Hepatocyte (in vitro differentiated cells): ENCODE data around the gene GLRX3. TPM values are rescaled to one million over a fixed set of nuclear protein-coding genes. Genes with fewer than 3 reads are reported as not detected.

Experiments used
- DNase-seq: peaks from one replicate; pipeline ENCODE4 v3.0.0-alpha.2; 2016; ENCODE audit warnings: low spot score
- H2AFZ ChIP-seq: fragments of 200-600 bp; sonication (generic); 2 replicates; pipeline ENCODE4 v1.6.0; 2016; ENCODE audit warnings: antibody characterized with exemption, mild to moderate bottlenecking
- H3K27ac ChIP-seq: fragments of 200-600 bp; sonication (generic); 2 replicates; pipeline ENCODE4 v1.5.1; 2016; ENCODE audit warnings: mild to moderate bottlenecking
- H3K27me3 ChIP-seq: fragments of 200-600 bp; sonication (generic); 2 replicates; pipeline ENCODE4 v1.6.1; 2016
- H3K36me3 ChIP-seq: fragments of 200-600 bp; sonication (generic); replicated peaks from 2 replicates; pipeline ENCODE4 v1.5.1; 2016; ENCODE audit warnings: low read depth; ENCODE audit not compliant: insufficient read depth
- H3K4me1 ChIP-seq: fragments of 200-600 bp; sonication (generic); 2 replicates; pipeline ENCODE4 v1.5.1; 2016; ENCODE audit warnings: mild to moderate bottlenecking, moderate library complexity; ENCODE audit not compliant: insufficient read depth
- H3K4me2 ChIP-seq: fragments of 200-600 bp; sonication (generic); 2 replicates; pipeline ENCODE4 v1.6.0; 2016
- H3K4me3 ChIP-seq: fragments of 200-600 bp; sonication (generic); 2 replicates; pipeline ENCODE4 v1.5.1; 2016; ENCODE audit warnings: mild to moderate bottlenecking
- H3K79me2 ChIP-seq: fragments of 200-600 bp; sonication (generic); 2 replicates; pipeline ENCODE4 v1.6.0; 2017; ENCODE audit warnings: mild to moderate bottlenecking
- H3K9me2 ChIP-seq: fragments of 200-600 bp; sonication (generic); replicated peaks from 2 replicates; pipeline ENCODE4 v1.6.0; 2017; ENCODE audit warnings: mild to moderate bottlenecking; ENCODE audit not compliant: insufficient read depth
- H3K9me3 ChIP-seq: fragments of 200-600 bp; sonication (generic); 2 replicates; pipeline ENCODE4 v1.5.1; 2016; ENCODE audit warnings: low read depth, mild to moderate bottlenecking
- H4K20me1 ChIP-seq: fragments of 200-600 bp; sonication (generic); 2 replicates; pipeline ENCODE4 v1.6.0; 2016; ENCODE audit warnings: mild to moderate bottlenecking; ENCODE audit not compliant: insufficient read depth, poor library complexity, severe bottlenecking
- EZH2 ChIP-seq: fragments of 200-600 bp; sonication (generic); IDR thresholded peaks from 2 replicates; pipeline ENCODE4 v1.6.1; 2016; ENCODE audit warnings: antibody characterized with exemption, mild to moderate bottlenecking, borderline replicate concordance
- EZH2phosphoT487 ChIP-seq: fragments of 200-600 bp; sonication (generic); IDR thresholded peaks from one replicate; pipeline ENCODE4 v1.6.1; 2018; ENCODE audit warnings: antibody characterized with exemption, mild to moderate bottlenecking, low read depth, moderate library complexity; ENCODE audit not compliant: unreplicated experiment, severe bottlenecking
- WGBS: methylation state at CpG from one replicate; pipeline ENCODE4 v1.1.6; 2016; ENCODE audit warnings: low lambda C conversion rate; ENCODE audit errors: missing lambda C conversion rate; 5-methylcytosine and 5-hydroxymethylcytosine counted together
- polyA plus RNA-seq: library from polyadenylated mRNA; unstranded; fragments of >200 nt; fragmentation: Nextera tagmentation; extraction: Ambion mirVana; gene quantifications from 2 replicates; pipeline ENCODE4 v1.2.1, GENCODE V29; 2016
- total RNA-seq: library from RNA; depleted of rRNA; stranded (reverse); fragments of >200 nt; gene quantifications from 2 replicates; pipeline ENCODE4 v1.2.3, GENCODE V29; 2014
- TF ChIP-seq, protein P1 (sequence below): fragments of 200-600 bp; sonication (generic); IDR thresholded peaks from 2 replicates; pipeline ENCODE4 v1.5.1; 2016; ENCODE audit warnings: antibody characterized with exemption, mild to moderate bottlenecking; ENCODE audit not compliant: poor library complexity

Gene GLRX3
- total and polyA plus RNA-seq, 2 experiments from 2014 or later = 90.6 to 100 TPM

DNA sequence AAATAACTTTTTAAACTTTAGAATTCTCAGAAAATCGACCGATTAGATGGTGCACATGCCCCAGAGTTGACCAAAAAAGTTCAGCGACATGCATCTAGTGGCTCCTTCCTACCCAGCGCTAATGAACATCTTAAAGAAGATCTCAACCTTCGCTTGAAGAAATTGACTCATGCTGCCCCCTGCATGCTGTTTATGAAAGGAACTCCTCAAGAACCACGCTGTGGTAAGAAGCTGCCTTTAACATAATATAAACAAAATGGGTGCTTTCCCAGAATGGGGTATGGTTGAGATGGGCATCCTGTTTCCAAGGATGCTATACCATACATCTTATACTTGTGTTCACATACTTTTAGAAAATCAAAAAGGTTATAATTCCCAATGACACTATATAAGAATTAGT lies 24.6 kb downstream of the GLRX3 start:
- Histone ChIP-seq H4K20me1 (peaks cover 17% of the 10 kb centered on the region), H2AFZ (no peak overlapping the region), H3K4me3 (no peak overlapping the region), H3K4me1 (no peaks in the 10 kb centered on the region), H3K36me3 (no peaks in the 10 kb centered on the region), H3K9me3 (no peaks in the 10 kb centered on the region), H3K4me2 (no peak overlapping the region), H3K9me2 (no peaks in the 10 kb centered on the region), H3K79me2 (peaks cover 42% of the 10 kb centered on the region), H3K27ac (no peak overlapping the region), H3K27me3 (no peaks in the 10 kb centered on the region)
- 91% methylated on average over 6 of the region's 6 CpGs for WGBS
- TF ChIP-seq, protein P1, sequence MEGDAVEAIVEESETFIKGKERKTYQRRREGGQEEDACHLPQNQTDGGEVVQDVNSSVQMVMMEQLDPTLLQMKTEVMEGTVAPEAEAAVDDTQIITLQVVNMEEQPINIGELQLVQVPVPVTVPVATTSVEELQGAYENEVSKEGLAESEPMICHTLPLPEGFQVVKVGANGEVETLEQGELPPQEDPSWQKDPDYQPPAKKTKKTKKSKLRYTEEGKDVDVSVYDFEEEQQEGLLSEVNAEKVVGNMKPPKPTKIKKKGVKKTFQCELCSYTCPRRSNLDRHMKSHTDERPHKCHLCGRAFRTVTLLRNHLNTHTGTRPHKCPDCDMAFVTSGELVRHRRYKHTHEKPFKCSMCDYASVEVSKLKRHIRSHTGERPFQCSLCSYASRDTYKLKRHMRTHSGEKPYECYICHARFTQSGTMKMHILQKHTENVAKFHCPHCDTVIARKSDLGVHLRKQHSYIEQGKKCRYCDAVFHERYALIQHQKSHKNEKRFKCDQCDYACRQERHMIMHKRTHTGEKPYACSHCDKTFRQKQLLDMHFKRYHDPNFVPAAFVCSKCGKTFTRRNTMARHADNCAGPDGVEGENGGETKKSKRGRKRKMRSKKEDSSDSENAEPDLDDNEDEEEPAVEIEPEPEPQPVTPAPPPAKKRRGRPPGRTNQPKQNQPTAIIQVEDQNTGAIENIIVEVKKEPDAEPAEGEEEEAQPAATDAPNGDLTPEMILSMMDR = no peak
- TF ChIP-seq EZH2 = no peak
- no peak for TF ChIP-seq EZH2phosphoT487
- DNase-seq = no peak

DNA sequence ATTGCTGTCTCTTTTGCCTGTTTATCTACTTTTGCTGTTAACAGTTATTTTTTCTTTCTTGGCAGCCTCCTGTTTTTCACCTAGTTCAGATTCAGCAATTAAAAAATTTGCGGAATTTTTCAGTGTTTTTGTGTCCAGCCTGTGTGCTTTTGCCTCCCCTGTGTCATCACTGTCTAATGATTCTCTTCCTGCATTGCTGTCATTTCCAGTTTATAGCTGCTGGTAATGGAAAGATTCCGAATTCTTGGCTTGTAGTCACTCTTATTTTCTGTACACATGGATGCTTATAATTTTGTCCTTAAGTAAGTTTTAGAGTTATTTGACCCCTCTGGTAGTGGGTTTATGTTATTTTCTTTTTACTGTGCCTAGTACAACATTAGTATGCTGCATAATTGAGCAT lies 25.1 kb downstream of the GLRX3 start:
- Histone ChIP-seq H3K4me1 (no peaks in the 10 kb centered on the region), H3K79me2 (peaks cover 40% of the 10 kb centered on the region), H3K4me2 (no peak overlapping the region), H3K9me2 (no peaks in the 10 kb centered on the region), H3K9me3 (no peaks in the 10 kb centered on the region), H2AFZ (no peak overlapping the region), H4K20me1 (peaks cover 11% of the 10 kb centered on the region), H3K4me3 (no peak overlapping the region), H3K27me3 (no peaks in the 10 kb centered on the region), H3K27ac (no peak overlapping the region), H3K36me3 (no peaks in the 10 kb centered on the region)
- WGBS = 92% methylated on average over 2 of the region's 2 CpGs
- no peak for DNase-seq
- TF ChIP-seq, protein P1 = no peak
- TF ChIP-seq EZH2phosphoT487 = no peak
- no peak for TF ChIP-seq EZH2

DNA sequence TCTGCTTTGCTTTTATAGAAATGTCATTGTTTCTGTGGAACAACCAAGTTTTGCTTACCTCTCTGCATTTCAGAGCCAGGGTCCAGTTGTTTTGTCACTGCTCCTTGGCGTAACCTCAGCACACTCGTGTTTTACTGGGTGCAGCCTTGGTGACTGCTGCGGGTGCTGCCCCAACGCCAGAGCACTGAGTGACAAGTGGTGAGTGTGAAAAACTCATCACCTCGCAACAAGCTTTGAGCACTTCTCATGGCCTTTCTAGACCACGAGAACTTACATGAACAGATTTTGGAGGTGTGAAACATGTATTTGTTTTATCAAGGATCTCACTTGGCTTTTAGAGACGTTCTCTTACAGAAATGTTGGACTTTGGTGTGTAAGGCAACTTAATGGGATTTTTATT lies 31.0 kb downstream of the GLRX3 start:
- TF ChIP-seq EZH2phosphoT487 (no peak), EZH2 (no peak)
- TF ChIP-seq, protein P1 = no peak
- 90% methylated on average over 7 of the region's 7 CpGs for WGBS

DNA sequence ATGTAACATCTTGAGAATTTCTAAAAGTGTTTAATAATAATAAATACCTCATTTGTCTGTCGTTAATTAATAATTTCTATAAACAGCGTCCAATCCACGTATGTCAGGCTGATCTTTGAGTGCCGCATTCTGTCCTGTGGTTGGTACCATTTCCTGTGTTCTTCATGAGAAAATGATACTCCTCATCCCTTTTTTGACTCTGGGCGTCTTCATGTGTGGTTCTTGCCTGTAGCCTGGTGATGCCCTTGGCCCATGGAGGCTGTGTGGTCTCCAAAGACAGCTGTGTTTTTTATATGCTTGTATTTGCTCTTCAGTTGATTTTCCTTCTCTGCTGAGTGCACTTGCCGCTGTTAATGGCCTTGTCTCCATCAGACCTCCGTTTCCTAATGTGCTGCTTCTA lies 31.5 kb downstream of the GLRX3 start:
- 96% methylated on average over 7 of the region's 7 CpGs for WGBS
- Histone ChIP-seq H3K27ac (no peak overlapping the region), H3K4me2 (no peak overlapping the region), H3K4me3 (no peak overlapping the region), H3K4me1 (no peaks in the 10 kb centered on the region), H3K27me3 (no peaks in the 10 kb centered on the region), H4K20me1 (no peaks in the 10 kb centered on the region), H3K9me2 (no peaks in the 10 kb centered on the region), H3K36me3 (no peaks in the 10 kb centered on the region), H2AFZ (no peak overlapping the region), H3K79me2 (peaks cover 16% of the 10 kb centered on the region), H3K9me3 (no peaks in the 10 kb centered on the region)
- TF ChIP-seq EZH2phosphoT487 (no peak), EZH2 (no peak)
- TF ChIP-seq, protein P1 = no peak
- DNase-seq = no peak

More for the DNA sequence above, 31.0 kb downstream of the GLRX3 start:
- DNase-seq = no peak
- Histone ChIP-seq H3K4me2 (no peak overlapping the region), H4K20me1 (no peaks in the 10 kb centered on the region), H2AFZ (no peak overlapping the region), H3K4me1 (no peaks in the 10 kb centered on the region), H3K36me3 (no peaks in the 10 kb centered on the region), H3K4me3 (no peak overlapping the region), H3K27ac (no peak overlapping the region), H3K79me2 (peaks cover 16% of the 10 kb centered on the region), H3K9me2 (no peaks in the 10 kb centered on the region), H3K9me3 (no peaks in the 10 kb centered on the region), H3K27me3 (no peaks in the 10 kb centered on the region)
